SKM-1 (cell line): Measurements from ENCODE around the gene NPR1.
"Not testable (repeated sequence)": the region's sequence is repeated elsewhere in the genome, so short reads cannot be mapped to it uniquely, and the experiment has no call there.

Experiments
- DNase-seq: peaks from one replicate; lab custom pipeline; 2025; ENCODE audit not compliant: unreplicated experiment; lab: John Stamatoyannopoulos, UW

NPR1 gene

DNA sequence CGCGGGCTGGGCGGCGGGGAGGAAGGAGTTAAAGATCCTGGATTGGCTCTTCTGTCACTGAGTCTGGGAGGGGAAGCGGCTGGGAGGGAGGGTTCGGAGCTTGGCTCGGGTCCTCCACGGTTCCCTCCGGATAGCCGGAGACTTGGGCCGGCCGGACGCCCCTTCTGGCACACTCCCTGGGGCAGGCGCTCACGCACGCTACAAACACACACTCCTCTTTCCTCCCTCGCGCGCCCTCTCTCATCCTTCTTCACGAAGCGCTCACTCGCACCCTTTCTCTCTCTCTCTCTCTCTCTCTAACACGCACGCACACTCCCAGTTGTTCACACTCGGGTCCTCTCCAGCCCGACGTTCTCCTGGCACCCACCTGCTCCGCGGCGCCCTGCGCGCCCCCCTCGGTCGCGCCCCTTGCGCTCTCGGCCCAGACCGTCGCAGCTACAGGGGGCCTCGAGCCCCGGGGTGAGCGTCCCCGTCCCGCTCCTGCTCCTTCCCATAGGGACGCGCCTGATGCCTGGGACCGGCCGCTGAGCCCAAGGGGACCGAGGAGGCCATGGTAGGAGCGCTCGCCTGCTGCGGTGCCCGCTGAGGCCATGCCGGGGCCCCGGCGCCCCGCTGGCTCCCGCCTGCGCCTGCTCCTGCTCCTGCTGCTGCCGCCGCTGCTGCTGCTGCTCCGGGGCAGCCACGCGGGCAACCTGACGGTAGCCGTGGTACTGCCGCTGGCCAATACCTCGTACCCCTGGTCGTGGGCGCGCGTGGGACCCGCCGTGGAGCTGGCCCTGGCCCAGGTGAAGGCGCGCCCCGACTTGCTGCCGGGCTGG lies at the start of gene NPR1:
Gene NPR1, plus strand, starts transcription at position 170 of the 818 bp plus-strand sequence. Its CDS starts 421 bp downstream, at position 591.
- DNase-seq: no peak

DNA sequence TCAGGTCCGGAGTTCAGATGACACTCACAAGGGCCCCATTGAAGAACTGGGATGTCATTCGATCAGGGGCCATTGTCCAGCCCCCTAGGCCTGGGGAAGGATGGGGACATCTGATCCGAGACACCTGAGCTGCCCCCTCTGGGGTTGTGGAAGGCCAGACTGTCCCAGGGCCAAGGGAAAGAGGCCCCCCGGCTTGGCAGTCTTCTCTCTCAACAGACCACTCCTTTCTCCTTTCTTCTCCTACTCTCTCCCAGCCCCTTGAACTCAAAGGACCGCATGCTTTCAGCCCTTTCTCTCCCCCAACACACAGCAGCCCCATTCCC lies 49.2 kb upstream of the NPR1 start:
- no peak for DNase-seq

DNA sequence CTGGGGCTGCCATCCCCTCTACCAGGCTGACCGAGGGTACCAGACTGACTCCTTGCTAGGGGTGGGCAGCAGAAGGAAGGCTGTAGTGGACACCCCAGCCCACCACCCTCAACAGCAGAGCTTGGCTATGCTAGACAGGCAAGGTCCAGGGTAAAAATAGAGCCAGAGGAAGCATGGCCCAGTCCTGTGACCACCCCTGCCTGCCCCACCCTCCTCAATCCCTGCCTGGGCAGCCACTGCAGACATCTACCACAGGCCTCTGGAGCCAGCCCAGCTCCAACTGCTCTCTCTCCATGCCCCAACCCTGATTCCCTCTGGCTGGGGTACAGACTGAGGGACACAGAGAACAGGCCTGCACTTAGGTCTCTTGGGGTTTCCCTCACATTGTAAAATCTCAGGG lies 48.5 kb upstream of the NPR1 start:
- DNase-seq: no peak

DNA sequence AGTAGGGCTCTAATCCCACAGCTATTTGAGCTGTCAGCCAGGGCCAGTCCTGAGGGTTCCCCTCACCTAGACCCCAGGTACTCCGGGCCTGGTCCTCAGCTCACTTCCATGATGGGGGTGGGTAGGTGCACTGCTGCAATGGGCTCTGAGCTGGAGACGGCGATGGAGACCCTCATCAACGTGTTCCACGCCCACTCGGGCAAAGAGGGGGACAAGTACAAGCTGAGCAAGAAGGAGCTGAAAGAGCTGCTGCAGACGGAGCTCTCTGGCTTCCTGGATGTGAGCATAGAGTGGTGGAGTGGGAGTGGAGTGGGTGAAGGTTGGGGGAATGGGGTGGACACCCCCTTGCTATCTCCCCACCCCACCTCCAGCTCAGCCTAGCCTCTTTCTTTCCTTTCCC lies 48.1 kb upstream of the NPR1 start:
- no peak for DNase-seq

DNA sequence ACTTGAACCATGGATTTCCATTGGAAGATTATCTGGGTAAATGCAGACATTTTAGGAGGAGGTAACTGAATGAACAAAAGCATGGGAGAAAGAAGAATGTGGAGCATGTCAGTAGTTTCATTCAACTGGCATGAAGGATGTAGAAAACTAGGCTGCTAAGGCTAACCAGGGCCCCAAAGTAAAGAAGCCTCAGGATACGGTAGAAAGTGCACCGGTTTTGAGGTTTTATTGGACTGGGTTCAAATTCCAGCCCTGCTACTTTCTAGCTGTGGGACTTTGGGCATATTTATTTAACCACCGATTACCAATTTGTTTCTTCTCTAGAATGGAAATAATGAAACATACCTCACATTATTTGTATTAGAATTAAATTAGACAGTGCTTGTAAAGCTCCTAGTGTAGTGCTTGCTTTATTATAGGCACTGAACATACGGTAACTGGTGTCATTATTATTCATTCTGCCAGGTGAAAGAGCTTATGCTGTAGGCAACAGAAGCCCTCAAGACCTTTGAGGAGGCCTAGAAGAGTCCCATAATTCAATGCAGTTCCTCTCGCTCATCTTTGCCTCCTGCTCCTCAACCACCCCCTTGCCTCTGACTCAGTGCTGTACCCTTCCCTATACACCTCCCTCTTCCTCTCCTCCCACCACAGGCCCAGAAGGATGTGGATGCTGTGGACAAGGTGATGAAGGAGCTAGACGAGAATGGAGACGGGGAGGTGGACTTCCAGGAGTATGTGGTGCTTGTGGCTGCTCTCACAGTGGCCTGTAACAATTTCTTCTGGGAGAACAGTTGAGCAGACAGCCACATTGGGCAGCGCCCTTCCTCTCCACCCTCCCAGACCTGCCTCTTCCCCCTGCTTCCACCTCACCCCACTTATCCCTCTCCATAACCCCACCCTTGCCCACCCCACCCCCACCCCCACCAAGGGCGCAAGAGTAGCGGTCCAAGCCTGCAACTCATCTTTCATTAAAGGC lies 47.2 kb upstream of the NPR1 start:
- DNase-seq: no peak

DNA sequence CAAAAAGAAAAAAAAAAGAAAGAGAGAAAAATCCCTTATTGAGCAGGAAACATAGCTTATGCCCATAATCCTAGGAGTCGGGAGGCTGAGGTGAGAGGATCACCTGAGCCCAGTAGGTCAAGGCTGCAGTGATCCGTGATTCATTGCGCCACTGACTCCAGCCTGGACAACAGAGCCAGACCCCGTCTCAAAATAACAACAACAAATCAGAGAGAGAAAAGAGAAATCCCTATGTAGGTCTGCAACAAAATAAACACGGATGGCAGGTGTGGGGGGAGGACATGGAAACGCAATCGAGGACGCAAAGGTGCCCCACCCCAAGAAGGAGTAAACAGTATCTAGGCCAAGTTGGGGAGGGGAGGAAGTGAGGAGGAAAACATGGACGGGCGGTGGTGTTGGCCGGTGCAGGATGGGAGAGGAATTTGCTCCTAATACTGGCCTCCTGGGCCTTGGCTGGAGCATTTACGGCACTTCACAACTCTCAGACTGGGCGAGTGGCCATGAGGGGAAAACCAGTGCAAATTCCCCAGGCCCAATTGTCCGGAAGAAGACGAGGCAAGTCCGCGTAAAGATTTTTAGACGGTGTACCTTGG lies 45.2 kb upstream of the NPR1 start:
- no peak for DNase-seq

DNA sequence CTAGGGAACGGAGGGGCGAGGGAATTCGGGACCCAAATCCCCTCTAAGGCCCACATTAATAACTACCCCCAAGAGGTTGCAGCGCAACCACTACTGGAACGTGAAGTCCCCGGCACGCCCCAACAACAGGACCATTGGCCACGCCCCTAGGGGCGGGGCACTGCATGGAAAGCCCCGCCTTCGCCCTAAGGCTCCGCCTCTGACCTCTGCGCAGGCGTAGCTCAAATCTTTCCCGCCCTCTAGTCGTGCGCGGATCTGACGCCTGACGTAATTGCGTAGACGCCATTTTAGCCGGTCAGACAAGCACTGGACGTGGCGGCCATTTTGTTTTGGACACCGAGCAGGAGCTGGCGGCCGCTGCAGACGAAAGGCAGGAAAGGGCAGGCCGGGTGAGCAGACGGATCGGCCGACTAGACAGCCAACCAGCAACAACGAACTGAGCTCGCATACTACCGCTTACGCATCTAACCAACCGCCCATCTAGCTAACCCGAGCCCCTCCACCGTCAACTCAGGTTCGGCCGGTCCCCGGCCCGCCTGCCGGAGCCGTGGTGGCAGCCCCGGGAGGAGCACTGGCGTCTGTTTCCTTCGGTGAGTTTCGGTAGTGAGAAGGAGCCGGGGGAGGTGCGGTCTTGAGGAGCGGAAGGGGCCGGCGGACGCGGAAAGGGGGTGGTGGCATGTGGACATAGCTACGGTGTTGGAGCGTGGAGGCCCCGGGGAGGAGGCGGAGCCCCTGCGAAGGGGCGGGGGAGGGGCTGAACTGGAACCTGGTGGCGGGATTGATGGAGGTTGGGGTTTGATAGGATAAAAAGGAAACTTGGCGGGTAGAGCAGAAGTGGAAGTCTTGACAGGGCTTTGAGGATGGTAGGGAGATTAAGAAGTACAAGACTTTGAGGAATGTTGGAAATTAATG lies 44.5 kb upstream of the NPR1 start, which contains the start of gene CHTOP:
Gene CHTOP, plus strand, starts transcription at position 313 of the 912 bp plus-strand sequence. CDS start 2,523 bp downstream, outside the sequence.
- DNase-seq: peak; percentile 98

DNA sequence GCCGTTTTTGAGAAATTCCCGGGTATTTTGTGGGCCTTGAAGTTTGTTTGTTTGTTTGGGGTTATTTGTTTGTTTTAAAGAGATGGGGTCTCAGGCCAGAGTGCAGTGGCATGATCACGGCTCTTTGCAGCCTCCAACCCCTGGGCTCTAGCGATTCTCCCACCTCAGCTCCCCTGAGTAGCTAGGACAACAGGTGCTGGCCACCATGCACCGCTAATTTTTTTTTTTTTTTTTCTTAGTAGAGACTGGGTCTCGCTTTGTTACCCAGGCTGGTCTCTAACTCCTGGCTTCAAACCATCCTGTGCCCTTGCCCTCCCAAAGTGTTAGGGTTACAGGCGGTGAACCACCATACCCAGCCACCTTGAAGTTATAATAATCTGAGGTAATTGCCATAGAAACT lies 42.6 kb upstream of the NPR1 start:
- DNase-seq: no peak

DNA sequence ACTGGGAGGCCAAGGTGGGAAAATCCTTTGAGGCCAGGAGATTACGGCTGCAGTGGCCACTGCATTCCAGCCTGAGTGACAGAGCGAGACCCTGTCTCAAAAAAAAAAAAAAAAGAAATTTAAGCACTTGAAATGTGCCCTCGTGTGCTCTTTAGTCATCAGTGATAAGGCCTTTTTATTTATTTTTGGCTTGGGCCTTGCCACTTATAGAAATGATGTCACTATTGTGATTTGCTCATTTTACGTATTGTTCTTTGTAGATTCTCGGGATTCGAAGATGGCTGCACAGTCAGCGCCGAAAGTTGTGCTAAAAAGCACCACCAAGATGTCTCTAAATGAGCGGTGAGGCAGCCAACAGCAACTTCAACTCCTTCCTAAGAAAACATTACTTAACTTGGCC lies 42.2 kb upstream of the NPR1 start:
- no peak for DNase-seq

DNA sequence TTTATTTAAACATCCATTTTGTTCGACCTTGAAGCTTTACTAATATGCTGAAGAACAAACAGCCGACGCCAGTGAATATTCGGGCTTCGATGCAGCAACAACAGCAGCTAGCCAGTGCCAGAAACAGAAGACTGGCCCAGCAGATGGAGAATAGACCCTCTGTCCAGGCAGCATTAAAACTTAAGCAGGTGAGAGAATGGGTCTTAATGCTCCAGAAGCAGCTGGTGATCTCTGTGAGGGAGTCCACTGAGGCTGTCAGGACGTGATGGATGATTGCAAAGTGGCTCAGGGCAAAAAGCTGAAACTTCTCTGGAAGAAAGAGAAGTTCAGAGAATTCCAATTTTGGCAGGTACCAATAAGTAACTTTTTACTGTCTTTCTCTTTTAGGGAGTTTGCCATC lies 40.2 kb upstream of the NPR1 start:
- DNase-seq: no peak

DNA sequence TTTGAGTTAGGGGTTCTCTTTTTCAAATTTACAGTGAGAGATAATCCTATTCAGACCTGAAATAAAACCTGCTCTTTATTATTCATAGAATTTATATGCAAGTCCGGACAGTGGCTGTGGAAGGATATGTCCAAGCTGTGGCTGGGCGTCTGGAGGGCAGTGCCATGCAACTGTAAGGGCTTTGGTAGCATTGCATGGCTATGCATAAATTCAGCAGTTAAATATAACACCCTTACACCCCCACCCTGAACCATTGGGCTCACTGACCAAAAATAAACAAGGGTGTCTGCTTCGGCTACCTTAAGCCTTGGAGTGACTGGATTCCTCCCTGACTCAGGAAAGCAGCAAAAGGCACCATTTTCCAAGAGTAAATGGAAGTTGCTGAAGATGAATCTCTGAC lies 39.2 kb upstream of the NPR1 start:
- no peak for DNase-seq

DNA sequence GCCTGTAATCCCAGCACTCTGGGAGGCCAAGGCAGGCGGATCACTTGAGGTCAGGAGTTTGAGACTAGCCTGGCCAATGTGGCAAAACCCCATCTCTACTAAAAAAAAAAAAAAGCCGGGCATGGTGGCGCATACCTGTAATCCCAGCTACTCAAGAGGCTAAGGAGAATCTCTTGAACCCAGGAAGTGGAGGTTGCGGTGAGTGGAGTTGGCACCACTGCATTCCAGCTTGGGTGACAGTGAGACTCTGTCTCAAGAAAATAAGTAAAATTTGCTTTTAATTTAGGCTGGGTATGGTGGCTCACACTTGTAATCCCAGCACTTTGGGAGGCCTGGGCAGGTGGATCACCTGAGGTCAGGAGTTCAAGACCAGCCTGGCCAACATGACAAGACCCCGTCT lies 38.3 kb upstream of the NPR1 start:
- DNase-seq: not testable (repeated sequence)

DNA sequence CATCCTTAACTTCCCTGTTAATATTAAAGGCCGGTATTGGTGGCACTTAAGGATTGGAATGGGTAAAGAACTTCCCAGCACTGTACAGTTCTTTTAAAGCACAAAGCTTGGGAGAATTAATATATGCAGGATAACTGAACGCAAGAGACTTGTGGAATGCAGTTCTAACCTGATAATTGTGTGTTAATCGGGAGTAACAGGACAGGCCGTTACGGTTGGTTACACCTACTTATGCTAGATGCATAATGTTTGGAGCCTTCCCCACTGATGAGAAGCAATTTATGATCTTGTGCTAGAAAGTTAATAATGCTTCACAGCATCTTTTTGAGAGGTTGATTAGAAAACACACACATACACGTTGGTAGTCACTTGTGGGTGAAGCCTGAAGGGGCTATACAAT lies 37.6 kb upstream of the NPR1 start:
- DNase-seq: no peak

DNA sequence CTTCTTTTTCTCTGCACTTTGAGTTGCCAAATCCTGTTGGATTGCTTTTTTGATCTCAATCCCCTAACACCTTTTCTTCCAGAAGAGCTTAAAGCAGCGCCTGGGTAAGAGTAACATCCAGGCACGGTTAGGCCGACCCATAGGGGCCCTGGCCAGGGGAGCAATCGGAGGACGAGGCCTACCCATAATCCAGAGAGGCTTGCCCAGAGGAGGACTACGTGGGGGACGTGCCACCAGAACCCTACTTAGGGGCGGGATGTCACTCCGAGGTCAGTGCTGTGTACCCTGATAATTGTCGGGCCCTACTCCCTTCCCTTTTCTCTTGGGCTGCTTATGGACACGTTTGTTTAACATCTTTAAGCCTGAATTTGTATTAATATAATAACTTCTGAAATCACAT lies 36.3 kb upstream of the NPR1 start:
- no peak for DNase-seq

DNA sequence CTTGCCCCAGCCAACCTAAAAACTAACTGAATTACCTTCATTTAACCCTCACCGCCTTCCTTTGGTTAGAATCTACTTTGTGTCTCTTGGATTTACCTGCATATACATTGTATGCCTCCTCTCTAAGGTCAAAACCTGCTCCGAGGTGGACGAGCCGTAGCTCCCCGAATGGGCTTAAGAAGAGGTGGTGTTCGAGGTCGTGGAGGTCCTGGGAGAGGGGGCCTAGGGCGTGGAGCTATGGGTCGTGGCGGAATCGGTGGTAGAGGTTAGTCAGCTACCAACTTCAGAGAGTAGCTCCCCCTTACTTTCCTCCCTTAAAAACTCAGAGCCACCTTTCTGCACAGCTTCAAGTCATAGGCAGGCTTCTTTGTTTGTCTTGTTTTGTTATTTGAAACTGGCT lies 35.4 kb upstream of the NPR1 start:
- no peak for DNase-seq

DNA sequence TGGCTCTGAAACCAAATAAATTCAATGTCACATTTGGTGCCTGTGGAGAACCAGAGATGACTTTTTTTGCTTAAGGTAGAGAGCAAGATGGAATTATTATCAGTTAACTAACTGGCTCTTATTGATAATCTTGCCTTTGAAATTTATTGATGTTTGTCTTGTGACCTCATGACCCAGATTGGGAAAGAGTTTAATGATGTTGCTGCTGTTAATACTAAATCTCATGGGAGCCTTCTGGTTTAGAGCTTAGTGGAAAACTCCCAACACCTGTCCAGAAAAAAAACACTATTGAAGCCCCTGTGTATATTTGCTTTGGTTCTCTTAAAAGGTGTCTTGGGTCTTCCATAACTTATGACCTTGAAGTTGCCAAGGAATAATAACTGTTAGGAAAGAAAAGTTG lies 34.7 kb upstream of the NPR1 start:
- DNase-seq: no peak

DNA sequence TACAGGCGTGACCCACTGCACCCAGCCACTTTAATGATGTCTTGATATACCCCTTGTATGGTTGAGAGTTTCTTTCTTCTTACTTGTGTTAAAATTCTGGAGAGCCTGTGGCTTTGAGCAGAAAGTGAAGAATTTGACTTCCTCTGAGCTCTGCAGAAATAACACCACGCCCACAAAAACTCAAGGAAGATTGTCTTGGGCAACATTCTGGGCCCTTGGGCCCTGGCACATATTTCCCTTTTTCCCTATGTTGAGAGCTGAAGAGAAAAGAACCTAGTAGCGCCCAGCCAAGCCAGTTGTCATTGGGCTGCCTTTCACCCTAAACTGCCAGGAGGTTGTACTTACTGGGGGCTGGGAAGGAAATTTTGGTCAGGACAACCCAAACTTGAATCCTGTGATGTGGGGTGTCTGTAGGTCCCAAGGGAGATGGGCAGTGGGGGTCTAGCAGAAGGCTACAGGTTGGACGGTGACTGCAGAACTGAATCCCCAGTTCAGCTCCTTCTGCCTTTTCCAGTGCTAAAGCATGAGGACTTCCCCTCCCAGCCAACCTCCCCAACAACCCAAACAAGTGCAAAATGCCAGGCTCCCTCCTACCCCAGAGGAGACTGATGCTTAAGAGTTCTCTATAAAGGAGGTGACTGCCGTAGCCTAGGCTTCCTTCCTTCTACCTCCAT lies 31.7 kb upstream of the NPR1 start:
- peak; percentile 36 for DNase-seq

DNA sequence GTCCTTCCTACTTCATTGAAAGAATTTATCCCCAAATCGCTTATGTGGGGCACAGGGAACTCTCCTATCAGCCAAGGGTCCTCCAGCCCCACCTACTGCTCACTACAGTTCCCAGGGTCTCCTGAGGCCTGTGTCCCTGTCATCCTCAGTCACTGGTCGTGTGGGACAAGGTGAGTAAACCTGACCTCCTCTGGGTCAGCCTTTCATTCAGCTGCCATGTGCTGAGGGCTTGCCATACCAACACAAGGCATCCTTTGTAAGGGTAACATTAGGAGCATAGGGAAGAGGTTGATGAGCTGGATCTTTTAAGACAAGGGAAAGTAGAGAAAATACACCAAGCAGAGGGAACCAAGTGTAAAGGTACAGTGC lies 31.2 kb upstream of the NPR1 start:
- DNase-seq: no peak

DNA sequence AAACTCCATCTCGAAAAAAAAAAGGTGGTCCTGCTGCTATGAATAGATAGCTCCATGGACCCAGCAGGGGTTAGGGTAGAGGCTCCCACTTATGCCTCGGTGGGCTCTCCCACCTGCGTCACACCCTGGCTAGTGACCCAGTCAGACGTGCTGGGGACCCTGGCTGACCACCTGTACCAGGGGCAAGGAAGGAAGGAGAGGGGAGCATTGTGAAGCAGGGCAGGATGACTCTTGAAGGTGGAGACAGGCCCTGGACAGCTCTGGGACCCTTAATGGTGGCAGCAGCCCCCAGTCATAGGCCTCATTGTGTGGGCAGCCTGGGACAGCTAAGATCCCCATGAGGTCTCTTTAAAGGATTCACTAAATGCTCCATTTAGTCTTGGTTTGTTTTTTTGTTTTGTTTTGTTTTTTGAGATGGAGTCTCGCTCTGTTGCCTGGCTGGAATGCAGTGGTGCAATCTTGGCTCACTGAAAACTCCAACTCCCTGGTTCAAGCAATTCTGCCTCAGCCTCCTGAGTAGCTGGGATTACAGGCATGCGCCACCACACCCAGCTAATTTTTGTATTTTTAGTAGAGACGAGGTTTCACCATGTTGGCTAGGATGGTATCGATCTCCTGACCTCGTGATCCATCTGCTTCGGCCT lies 30.4 kb upstream of the NPR1 start:
- DNase-seq: no peak
